OCI-M1 (cell line): ENCODE results near the gene SLC7A11.

Experiments used
- DNase-seq: peaks from one replicate; lab custom pipeline; 2025; lab: John Stamatoyannopoulos, UW

The SLC7A11 gene

GRCh38 chr4:138209094-138209493 is 33.1 kb downstream of the SLC7A11 start:
- no peak for DNase-seq

DNA sequence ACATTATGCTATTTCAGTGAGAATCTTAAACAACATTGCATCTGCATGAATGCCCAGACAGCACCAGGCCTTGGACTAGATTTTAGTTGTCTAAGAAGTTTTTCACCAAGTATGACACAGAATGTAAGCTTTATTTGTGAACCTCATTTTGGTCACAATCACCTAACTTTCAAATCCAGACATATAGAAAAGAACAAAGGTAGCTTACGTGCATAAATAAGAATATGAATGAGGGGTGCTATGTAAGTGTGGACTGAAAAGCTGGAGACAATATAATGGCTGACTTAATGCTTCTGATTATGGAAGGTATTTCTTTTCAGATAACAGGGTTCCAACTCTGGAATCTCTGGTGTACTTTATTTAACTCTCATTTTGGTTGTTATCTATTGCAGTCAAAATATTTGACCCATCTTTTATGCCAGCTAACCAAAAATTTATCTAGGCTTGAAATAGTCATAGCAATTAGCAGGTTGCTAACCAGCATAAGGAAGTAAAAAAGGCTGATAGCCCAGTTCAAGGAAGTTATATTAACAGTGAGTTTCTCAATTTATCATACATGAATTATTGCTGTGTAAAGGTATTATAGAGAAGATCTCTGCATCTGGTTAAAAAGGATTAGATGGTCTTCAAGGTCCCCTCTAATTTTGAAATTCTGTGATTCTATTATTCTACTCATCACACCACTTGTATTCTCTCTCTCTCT is 36.5 kb downstream of the SLC7A11 start:
- DNase-seq: no peak

DNA sequence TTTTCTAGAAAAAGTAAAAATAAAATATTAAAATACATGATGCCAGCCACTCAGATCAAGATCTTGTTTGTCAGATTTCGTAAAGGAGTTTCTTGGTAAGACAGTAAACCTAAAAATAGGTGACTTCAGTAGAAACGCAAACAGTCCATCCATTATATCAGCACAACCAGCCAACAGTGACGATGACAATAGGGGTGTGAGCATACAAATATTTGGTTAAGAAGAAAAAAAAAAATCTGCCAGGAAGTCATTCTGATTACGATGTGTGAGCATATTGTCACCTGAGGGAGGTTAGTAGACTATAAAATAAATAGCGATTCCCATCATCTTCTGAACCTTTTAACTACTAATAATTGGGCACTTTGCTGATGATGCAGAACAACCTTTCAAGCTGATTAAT is 37.6 kb downstream of the SLC7A11 start:
- DNase-seq: no peak

- DNase-seq: no peak
Measured at GRCh38 chr4:138202686-138203085, 39.5 kb downstream of the SLC7A11 start.

- DNase-seq: no peak
Measured at GRCh38 chr4:138200236-138200590, 41.9 kb downstream of the SLC7A11 start.

- DNase-seq: no peak
Measured at GRCh38 chr4:138199568-138200235, 42.4 kb downstream of the SLC7A11 start.

- no peak for DNase-seq
Measured at GRCh38 chr4:138196153-138196552, 46.0 kb downstream of the SLC7A11 start.

- no peak for DNase-seq
Measured at GRCh38 chr4:138193963-138194362, 48.2 kb downstream of the SLC7A11 start.

GRCh38 chr4:138192113-138192512 is 50.0 kb downstream of the SLC7A11 start:
- peak; percentile 55 for DNase-seq

- peak; percentile 93 for DNase-seq
Measured at GRCh38 chr4:138190452-138190858, 51.7 kb downstream of the SLC7A11 start.

- no peak for DNase-seq
Measured at GRCh38 chr4:138189206-138189605, 52.9 kb downstream of the SLC7A11 start.

DNA sequence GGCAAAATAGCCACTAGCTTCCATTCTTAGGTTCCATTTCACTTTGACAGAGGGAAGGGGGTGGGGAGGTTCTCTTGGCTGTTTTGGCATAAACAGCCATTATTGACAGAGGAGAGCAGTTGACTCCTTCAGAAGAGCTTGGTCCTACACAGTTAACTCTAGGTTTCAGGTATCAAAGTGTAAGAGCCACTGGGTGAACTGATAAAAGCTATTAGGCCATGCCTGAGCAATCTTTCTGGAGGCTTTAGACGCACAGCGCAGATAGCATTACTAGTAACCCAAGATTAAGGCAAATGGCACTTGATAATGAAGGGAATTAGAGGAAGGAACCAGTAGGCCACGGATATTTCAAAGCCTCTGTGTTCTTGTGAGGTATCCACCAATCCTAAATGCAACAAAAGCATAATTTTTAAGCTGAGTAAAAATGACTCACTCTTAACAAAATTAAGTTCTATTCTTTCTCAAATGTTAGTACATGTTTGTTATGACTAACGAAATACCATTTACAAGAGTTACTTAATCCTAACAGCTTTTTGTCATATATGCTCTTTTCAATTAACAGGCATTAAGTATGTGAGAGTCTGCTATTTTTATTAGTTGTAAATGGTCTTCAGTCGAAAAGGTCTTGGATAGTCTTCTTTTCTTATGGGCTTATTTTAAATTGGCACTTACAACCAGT is 53.6 kb downstream of the SLC7A11 start:
- no peak for DNase-seq

DNA sequence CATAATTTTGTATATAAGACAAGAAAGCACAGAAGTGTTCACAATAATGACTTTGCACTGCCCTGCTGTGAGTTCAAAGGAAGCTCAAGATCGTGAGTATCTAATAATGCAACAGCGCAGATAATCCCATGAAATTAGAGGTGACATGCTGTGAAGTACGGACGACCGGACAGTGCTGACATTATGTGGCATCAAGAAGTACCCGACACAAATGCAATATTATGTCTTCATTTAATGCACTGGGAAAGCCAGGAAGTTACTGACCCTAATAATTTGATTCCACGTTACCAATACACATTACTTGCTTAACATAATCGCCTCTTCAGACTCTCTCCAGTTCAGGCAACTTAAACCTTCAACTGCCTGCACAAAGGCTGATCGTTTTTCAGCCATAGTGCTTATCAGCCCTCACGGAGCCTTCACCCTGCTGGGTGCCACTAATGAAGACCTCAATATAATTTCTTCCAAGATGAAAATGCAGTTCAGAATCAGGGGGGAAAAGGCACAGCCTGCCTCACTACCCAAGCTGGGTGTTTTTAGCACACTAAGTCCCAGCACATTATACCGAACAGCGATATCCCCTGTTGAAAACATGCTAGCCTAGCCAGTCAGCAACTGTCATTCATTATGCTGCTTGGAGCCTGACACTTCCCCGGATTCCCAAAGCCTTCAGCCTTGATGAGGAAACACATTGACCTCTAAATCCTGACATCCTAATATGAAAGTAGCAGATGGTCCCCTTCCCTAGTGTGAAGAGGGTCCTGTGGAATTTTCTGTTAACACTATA is 56.1 kb downstream of the SLC7A11 start:
- DNase-seq: no peak

DNA sequence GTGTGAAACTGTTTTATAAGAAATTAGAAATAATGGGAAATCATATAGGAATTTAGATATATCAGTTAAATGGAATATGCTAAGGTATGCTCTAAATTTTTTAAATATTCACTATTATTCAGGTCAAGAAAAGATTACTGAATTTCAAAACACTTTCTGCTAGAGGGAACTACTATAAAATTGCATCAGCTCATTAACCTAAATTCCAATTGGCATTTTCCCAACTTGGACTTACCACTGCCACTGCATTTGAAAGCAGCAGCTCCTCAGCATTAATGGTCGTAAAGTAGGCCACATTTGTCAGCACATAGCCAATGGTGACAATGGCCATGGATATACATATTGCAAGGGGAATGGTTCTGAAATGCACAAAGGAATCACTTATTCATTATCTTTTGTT is 57.3 kb downstream of the SLC7A11 start:
- no peak for DNase-seq

DNA sequence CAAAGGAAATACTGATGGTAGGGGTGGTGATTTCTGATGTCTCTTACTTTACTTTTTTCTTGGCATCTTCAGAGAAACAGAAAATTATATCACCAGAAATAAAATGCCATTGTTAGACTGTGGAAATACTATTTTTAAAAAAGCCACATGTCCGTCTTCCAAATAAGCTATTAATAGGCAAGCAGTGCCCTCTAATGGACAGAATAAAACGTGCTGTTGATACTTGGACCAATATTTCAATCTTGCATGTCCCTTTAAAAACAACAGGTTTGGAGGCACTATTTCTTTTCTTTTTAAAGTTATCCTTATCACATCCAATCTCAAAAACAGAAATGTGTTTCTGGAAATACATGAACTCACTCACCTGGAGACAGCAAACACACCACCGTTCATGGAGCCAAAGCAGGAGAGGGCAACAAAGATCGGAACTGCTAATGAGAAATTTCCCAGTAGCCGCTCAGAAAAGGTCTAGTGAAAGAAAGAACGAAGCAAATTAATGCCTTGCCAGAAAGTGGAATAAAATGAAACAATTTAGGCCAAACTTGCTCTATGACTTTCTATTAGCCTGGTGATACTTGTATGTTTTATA is 59.2 kb downstream of the SLC7A11 start:
- DNase-seq: peak; percentile 55

GRCh38 chr4:138181287-138181686 is 60.9 kb downstream of the SLC7A11 start:
- DNase-seq: no peak

GRCh38 chr4:138178566-138178965 is 63.6 kb downstream of the SLC7A11 start:
- no peak for DNase-seq

GRCh38 chr4:138177278-138177968 is 64.7 kb downstream of the SLC7A11 start:
- no peak for DNase-seq

- DNase-seq: no peak
Measured at GRCh38 chr4:138174981-138175794, 67.0 kb downstream of the SLC7A11 start.

- no peak for DNase-seq
Measured at GRCh38 chr4:138164208-138164607, 77.9 kb downstream of the SLC7A11 start.

DNA sequence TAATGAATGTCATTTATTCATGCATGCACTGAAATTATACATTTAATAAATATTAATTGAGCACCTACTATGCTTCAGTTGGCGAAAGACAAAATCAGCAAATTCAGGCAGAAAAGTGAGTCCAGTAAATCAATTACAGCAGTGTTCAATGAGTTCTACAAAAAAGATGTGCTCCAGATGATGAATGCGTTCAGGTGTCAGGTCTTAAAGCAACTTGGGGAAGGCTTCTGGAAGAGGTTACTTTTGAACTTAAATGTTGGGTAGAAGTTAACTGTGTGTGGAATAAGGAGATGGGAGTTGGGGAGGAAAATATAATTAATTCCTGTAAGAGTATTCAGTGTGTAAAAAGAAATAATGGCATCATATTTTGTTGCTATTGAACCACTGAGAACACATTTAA is 79.0 kb downstream of the SLC7A11 start:
- no peak for DNase-seq
